Activated CD8-positive, alpha-beta T cell treated with anti-CD3 and anti-CD28 coated beads for 36 hours (primary cell): ENCODE results near the gene SLC39A11. TPM values are rescaled to one million over a fixed set of nuclear protein-coding genes. Genes with fewer than 3 reads are reported as not detected.
"Not testable (repeated sequence)": the region's sequence is repeated elsewhere in the genome, so short reads cannot be mapped to it uniquely, and the experiment has no call there.

ENCODE experiments used
- ATAC-seq: fragments of 200-7000 bp; cut with Tn5 transposase; one replicate; pipeline ENCODE4 v1.10.0; 2021; ENCODE audit warnings: mild to moderate bottlenecking, moderate library complexity
- CTCF ChIA-PET: fragments of 350-600 bp; sonication (Branson Sonifier 250); formaldehyde crosslinking; loops from one replicate; lab custom pipeline; 2021; ENCODE audit warnings: antibody characterized with exemption; lab: Charles Lee
- POLR2A ChIA-PET: fragments of 350-600 bp; sonication (Branson Sonifier 250); formaldehyde crosslinking; loops from one replicate; lab custom pipeline; 2021; ENCODE audit warnings: antibody characterized with exemption; lab: Charles Lee
- DNase-seq: peaks from one replicate; pipeline ENCODE4 v3.0.0-alpha.2; 2020
- H3K27ac Mint-ChIP-seq: one replicate; pipeline ENCODE4 v1.8.0; 2021; ENCODE audit warnings: mild to moderate bottlenecking, mixed read lengths
- H3K27me3 Mint-ChIP-seq: one replicate; pipeline ENCODE4 v1.8.0; 2021; ENCODE audit warnings: mixed read lengths
- H3K36me3 Mint-ChIP-seq: one replicate; pipeline ENCODE4 v1.8.0; 2021; ENCODE audit warnings: low read depth, mixed read lengths
- H3K4me1 Mint-ChIP-seq: one replicate; pipeline ENCODE4 v1.8.0; 2021; ENCODE audit warnings: low read depth, mixed read lengths
- H3K4me3 Mint-ChIP-seq: one replicate; pipeline ENCODE4 v1.8.0; 2021; ENCODE audit warnings: mild to moderate bottlenecking, moderate library complexity, mixed read lengths
- H3K9me3 Mint-ChIP-seq: one replicate; pipeline ENCODE4 v1.8.0; 2021; ENCODE audit warnings: mixed read lengths
- intact Hi-C: fragments of 100-400 bp; cut with micrococcal nuclease; formaldehyde crosslinking; loops from one replicate; pipeline ENCODE4 v1.10.0; 2022
- total RNA-seq, 2 experiments: library from RNA; stranded (reverse); gene quantifications; one replicate each; pipeline ENCODE4 v1.2.3, GENCODE V29; 2021
- TF ChIP-seq, protein P1 (sequence below): fragments of 200-600 bp; IDR thresholded peaks from one replicate; pipeline ENCODE4 v1.8.0; 2022; ENCODE audit warnings: antibody characterized with exemption, mild to moderate bottlenecking

SLC39A11 gene
- total RNA-seq, 2 experiments from 2014 or later, result 14.4 to 14.9 TPM

- DNase-seq (no peak), ATAC-seq (no peak)
- ChIA-PET CTCF (no interaction called here), POLR2A (no interaction called here)
- no peaks in the 10 kb centered on the region for H3K27me3 Mint-ChIP-seq
- peaks cover 2% of the 10 kb centered on the region for H3K9me3 Mint-ChIP-seq
- peaks cover 10% of the 10 kb centered on the region for H3K4me1 Mint-ChIP-seq
- intact Hi-C loops, result no loop called here
- TF ChIP-seq, protein P1, sequence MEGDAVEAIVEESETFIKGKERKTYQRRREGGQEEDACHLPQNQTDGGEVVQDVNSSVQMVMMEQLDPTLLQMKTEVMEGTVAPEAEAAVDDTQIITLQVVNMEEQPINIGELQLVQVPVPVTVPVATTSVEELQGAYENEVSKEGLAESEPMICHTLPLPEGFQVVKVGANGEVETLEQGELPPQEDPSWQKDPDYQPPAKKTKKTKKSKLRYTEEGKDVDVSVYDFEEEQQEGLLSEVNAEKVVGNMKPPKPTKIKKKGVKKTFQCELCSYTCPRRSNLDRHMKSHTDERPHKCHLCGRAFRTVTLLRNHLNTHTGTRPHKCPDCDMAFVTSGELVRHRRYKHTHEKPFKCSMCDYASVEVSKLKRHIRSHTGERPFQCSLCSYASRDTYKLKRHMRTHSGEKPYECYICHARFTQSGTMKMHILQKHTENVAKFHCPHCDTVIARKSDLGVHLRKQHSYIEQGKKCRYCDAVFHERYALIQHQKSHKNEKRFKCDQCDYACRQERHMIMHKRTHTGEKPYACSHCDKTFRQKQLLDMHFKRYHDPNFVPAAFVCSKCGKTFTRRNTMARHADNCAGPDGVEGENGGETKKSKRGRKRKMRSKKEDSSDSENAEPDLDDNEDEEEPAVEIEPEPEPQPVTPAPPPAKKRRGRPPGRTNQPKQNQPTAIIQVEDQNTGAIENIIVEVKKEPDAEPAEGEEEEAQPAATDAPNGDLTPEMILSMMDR, result no peak
- no peak overlapping the region for H3K4me3 Mint-ChIP-seq
- H3K27ac Mint-ChIP-seq, result no peak overlapping the region
- no peaks in the 10 kb centered on the region for H3K36me3 Mint-ChIP-seq
These were observed 46.2 kb upstream of the SLC39A11 start for GRCh38 chr17:73138541-73139138.

DNA sequence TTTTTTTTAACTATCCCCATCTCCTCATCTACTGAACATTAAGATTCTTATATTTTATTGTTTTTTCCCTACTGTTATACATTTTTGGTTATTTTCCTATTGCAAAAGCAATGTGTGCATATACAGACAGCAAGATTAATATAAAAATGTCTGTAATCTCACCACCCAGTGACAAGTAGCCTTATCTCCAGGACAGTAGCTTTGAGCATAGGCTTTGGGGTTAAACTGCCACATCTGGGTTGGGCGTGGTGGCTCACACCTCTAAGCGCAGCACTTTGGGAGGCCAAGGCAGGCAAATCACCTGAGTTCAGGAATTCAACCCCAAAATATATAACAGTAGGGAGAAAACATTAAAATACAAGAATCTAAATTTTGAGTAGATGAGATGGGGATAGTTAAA, 44.9 kb upstream of the SLC39A11 start:
- ATAC-seq (no peak), DNase-seq (no peak)
- Mint-ChIP-seq H3K9me3 (no peaks in the 10 kb centered on the region), H3K27ac (no peak overlapping the region), H3K27me3 (no peaks in the 10 kb centered on the region), H3K36me3 (no peaks in the 10 kb centered on the region), H3K4me3 (no peak overlapping the region), H3K4me1 (no peaks in the 10 kb centered on the region)
- ChIA-PET CTCF (no interaction called here), POLR2A (no interaction called here)
- intact Hi-C loops, result no loop called here
- TF ChIP-seq, protein P1, result no peak

- no peaks in the 10 kb centered on the region for H3K9me3 Mint-ChIP-seq
- intact Hi-C loops, result no loop called here
- no peak overlapping the region for H3K27ac Mint-ChIP-seq
- no peak overlapping the region for H3K4me3 Mint-ChIP-seq
- TF ChIP-seq, protein P1, result no peak
- DNase-seq (no peak), ATAC-seq (no peak)
- no peaks in the 10 kb centered on the region for H3K27me3 Mint-ChIP-seq
- ChIA-PET CTCF (interaction anchor here (1.2 kb wide), 1 partner anchor 21 kb away, joined by 5 read pairs; no protein-coding TSS in a partner anchor), POLR2A (no interaction called here)
- no peaks in the 10 kb centered on the region for H3K36me3 Mint-ChIP-seq
- no peaks in the 10 kb centered on the region for H3K4me1 Mint-ChIP-seq
These were observed 43.3 kb upstream of the SLC39A11 start for GRCh38 chr17:73135766-73136165.

- DNase-seq (no peak), ATAC-seq (no peak)
- CTCF ChIA-PET, result interaction anchor here (1.2 kb wide), 1 partner anchor 22 kb away, joined by 5 read pairs; no protein-coding TSS in a partner anchor
- Mint-ChIP-seq H3K36me3 (no peaks in the 10 kb centered on the region), H3K4me3 (no peak overlapping the region), H3K9me3 (no peaks in the 10 kb centered on the region), H3K4me1 (no peaks in the 10 kb centered on the region), H3K27me3 (no peaks in the 10 kb centered on the region), H3K27ac (no peak overlapping the region)
- TF ChIP-seq, protein P1, result no peak
- POLR2A ChIA-PET, result no interaction called here
- intact Hi-C loops, result no loop called here
These were observed 41.6 kb upstream of the SLC39A11 start for GRCh38 chr17:73133911-73134649.

GRCh38 chr17:73132085-73132492, 39.6 kb upstream of the SLC39A11 start:
- intact Hi-C loops, result no loop called here
- Mint-ChIP-seq H3K4me3 (no peak overlapping the region), H3K27me3 (no peaks in the 10 kb centered on the region), H3K27ac (no peak overlapping the region), H3K4me1 (no peaks in the 10 kb centered on the region), H3K9me3 (no peaks in the 10 kb centered on the region), H3K36me3 (no peaks in the 10 kb centered on the region)
- POLR2A ChIA-PET, result no interaction called here
- ATAC-seq (no peak), DNase-seq (no peak)
- TF ChIP-seq, protein P1, result no peak
- CTCF ChIA-PET, result no interaction called here

- H3K27ac Mint-ChIP-seq, CTCF ChIA-PET, POLR2A ChIA-PET, ATAC-seq, H3K4me1 Mint-ChIP-seq, H3K27me3 Mint-ChIP-seq, DNase-seq, H3K9me3 Mint-ChIP-seq, H3K36me3 Mint-ChIP-seq, intact Hi-C loops, H3K4me3 Mint-ChIP-seq: not testable (repeated sequence)
These were observed 39.0 kb upstream of the SLC39A11 start for GRCh38 chr17:73131439-73131838.
